ENCODE data around the gene ZNF778. TPM values are rescaled to one million over a fixed set of nuclear protein-coding genes. Genes with fewer than 3 reads are reported as not detected.

Gene ZNF778
- polyA plus RNA-seq, 1 of the 3 experiments (the other 2 are of a cell fraction), result 10.8 TPM

DNA sequence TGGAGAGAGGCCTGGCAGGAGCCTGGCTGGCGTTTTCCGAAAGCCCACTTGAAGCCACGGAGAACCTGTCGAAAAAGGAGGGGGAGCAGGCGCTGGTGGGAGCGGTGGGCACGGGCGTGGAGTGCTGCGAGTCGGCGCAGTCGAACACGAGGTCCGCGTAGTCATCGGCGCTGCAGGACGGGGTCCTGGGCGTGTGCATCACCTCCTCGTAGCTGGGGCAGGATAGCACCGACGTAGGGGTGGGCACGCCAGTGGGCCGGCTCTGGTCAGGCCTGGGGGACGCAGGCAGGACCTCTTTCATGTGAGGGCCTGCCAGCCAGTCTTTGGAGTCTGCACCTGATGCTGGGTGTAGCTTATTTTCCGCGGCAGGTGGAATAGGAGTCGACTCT, 63.7 kb downstream of the ZNF778 start:
- Histone ChIP-seq H3K9me3 (no peaks in the 10 kb centered on the region), H4K20me1 (ENCODE audit: insufficient read depth) (peaks cover 10% of the 10 kb centered on the region; the same call in 1 of the 2 replicates), H3K27ac (ENCODE audit: low read depth in 2 of 2, low read length in 1 of 2) (no peak overlapping the region), H3K9me2 (no peaks in the 10 kb centered on the region), H3K4me3 (ENCODE audit: low read depth in 2 of 2, low read length in 1 of 2) (no peak overlapping the region), H2AFZ (ENCODE audit: low read depth) (no peak overlapping the region), H3F3A (replicated peaks; ENCODE audit: insufficient read depth) (no peaks in the 10 kb centered on the region), H3K4me1 (ENCODE audit: control insufficient read depth in 1 of 2, insufficient read depth in 2 of 2, low read depth in 1 of 2, low read length in 1 of 2) (no peaks in the 10 kb centered on the region), H3K27me3 (ENCODE audit: insufficient read depth) (no peaks in the 10 kb centered on the region), H3K36me3 (replicated peaks in 1 of 2; ENCODE audit: control insufficient read depth in 1 of 2, insufficient read depth in 2 of 2, low read length in 1 of 2) (peaks cover 29 to 80% of the 10 kb centered on the region in 2 experiments), H3K4me2 (no peak overlapping the region), H3K9ac (no peak overlapping the region), H3K79me2 (ENCODE audit: insufficient read depth) (peaks cover 16% of the 10 kb centered on the region)
- TF ChIP-seq TAF1 (IDR thresholded peaks at IDR 0.05; ENCODE audit: borderline replicate concordance, low read depth, low read length), result no peak
- WGBS (ENCODE audit: low lambda C conversion rate), result 93% methylated on average over 28 of the region's 28 CpGs
- CTCF ChIA-PET, result interaction anchor here (1.0 to 1.3 kb wide), 3 partner anchors 8 to 12 kb away, joined by 3 to 4 read pairs (median 4); no protein-coding TSS in a partner anchor
- DNase-seq, result no peak
- POLR2A ChIA-PET, result no interaction called here

DNA sequence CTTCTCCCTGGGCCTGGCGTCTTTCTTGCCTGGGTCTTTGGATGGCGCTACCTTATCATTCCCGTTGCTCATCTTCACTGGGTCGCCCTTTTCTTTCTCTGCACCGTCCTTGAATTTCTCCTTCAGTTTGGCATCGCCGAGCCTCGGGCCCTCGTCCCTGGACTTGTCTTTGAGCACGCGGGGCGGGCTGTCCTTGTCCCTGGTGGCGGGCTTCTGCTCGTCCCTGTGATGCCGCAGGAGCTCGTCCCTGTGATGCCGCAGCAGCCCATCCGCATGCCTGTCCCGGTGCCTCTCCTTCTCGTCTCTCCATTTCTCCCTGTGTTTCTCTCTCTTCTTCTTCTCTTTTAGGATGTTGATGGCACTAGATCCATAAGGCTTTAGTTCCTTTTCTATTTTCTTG, 64.3 kb downstream of the ZNF778 start:
- Histone ChIP-seq H3K9me3 (no peaks in the 10 kb centered on the region), H3F3A (replicated peaks; ENCODE audit: insufficient read depth) (no peaks in the 10 kb centered on the region), H4K20me1 (ENCODE audit: insufficient read depth) (peaks cover 6% of the 10 kb centered on the region; the same call in 1 of the 2 replicates), H3K4me3 (ENCODE audit: low read depth in 2 of 2, low read length in 1 of 2) (no peak overlapping the region), H3K27ac (ENCODE audit: low read depth in 2 of 2, low read length in 1 of 2) (no peak overlapping the region), H3K9me2 (no peaks in the 10 kb centered on the region), H3K4me1 (ENCODE audit: control insufficient read depth in 1 of 2, insufficient read depth in 2 of 2, low read depth in 1 of 2, low read length in 1 of 2) (no peaks in the 10 kb centered on the region), H3K27me3 (ENCODE audit: insufficient read depth) (no peaks in the 10 kb centered on the region), H3K4me2 (no peak overlapping the region), H3K36me3 (replicated peaks in 1 of 2; ENCODE audit: control insufficient read depth in 1 of 2, insufficient read depth in 2 of 2, low read length in 1 of 2) (peaks cover 35 to 87% of the 10 kb centered on the region in 2 experiments), H3K79me2 (ENCODE audit: insufficient read depth) (peaks cover 13% of the 10 kb centered on the region), H2AFZ (ENCODE audit: low read depth) (no peak overlapping the region), H3K9ac (no peak overlapping the region)
- ChIA-PET CTCF (no interaction called here), POLR2A (no interaction called here)
- WGBS (ENCODE audit: low lambda C conversion rate), result 95% methylated on average over 20 of the region's 20 CpGs
- TF ChIP-seq, protein P1, sequence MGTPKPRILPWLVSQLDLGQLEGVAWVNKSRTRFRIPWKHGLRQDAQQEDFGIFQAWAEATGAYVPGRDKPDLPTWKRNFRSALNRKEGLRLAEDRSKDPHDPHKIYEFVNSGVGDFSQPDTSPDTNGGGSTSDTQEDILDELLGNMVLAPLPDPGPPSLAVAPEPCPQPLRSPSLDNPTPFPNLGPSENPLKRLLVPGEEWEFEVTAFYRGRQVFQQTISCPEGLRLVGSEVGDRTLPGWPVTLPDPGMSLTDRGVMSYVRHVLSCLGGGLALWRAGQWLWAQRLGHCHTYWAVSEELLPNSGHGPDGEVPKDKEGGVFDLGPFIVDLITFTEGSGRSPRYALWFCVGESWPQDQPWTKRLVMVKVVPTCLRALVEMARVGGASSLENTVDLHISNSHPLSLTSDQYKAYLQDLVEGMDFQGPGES (IDR thresholded peaks at IDR 0.05; ENCODE audit: low read depth, low read length), result no peak
- TF ChIP-seq, protein P2, sequence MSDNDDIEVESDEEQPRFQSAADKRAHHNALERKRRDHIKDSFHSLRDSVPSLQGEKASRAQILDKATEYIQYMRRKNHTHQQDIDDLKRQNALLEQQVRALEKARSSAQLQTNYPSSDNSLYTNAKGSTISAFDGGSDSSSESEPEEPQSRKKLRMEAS (IDR thresholded peaks at IDR 0.05; ENCODE audit: low read depth), result no peak
- TF ChIP-seq GABPA (IDR thresholded peaks at IDR 0.05; ENCODE audit: low read depth), result no peak
- no peak for TF ChIP-seq FOXM1 (IDR thresholded peaks at IDR 0.05; ENCODE audit: low read depth)
- TF ChIP-seq RFX5 (IDR thresholded peaks at IDR 0.05; ENCODE audit: low read length), result no peak
- TF ChIP-seq NFIC (IDR thresholded peaks at IDR 0.05; ENCODE audit: borderline replicate concordance), result no peak
- TF ChIP-seq YY1 (IDR thresholded peaks at IDR 0.05; ENCODE audit: low read depth), result no peak
- TF ChIP-seq, protein P3, sequence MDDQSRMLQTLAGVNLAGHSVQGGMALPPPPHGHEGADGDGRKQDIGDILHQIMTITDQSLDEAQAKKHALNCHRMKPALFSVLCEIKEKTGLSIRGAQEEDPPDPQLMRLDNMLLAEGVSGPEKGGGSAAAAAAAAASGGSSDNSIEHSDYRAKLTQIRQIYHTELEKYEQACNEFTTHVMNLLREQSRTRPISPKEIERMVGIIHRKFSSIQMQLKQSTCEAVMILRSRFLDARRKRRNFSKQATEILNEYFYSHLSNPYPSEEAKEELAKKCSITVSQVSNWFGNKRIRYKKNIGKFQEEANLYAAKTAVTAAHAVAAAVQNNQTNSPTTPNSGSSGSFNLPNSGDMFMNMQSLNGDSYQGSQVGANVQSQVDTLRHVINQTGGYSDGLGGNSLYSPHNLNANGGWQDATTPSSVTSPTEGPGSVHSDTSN (IDR thresholded peaks at IDR 0.05), result no peak
- no peak for TF ChIP-seq FOXJ3 (CRISPR knock-in tag; IDR thresholded peaks at IDR 0.05)
- no peak for TF ChIP-seq NRF1 (IDR thresholded peaks at IDR 0.05; ENCODE audit: low read depth, low read length)
- TF ChIP-seq GATA2 (CRISPR knock-in tag; IDR thresholded peaks at IDR 0.05), result no peak
- TF ChIP-seq TEAD4 (IDR thresholded peaks at IDR 0.05; ENCODE audit: borderline replicate concordance, insufficient read depth), result no peak
- TF ChIP-seq RXRA (IDR thresholded peaks at IDR 0.05; ENCODE audit: borderline replicate concordance, low read depth), result no peak
- TF ChIP-seq SIN3A (IDR thresholded peaks at IDR 0.05; ENCODE audit: borderline replicate concordance, low read depth, low read length), result no peak
- no peak for DNase-seq
